HCT116 (cell line): ENCODE data around the gene LRRC10. TPM values are rescaled to one million over a fixed set of nuclear protein-coding genes. Genes with fewer than 3 reads are reported as not detected.

Experiments used
- ATAC-seq: fragments of 200-7000 bp; cut with Tn5 transposase; 2 replicates; pipeline ENCODE4 v1.9.1; 2020; ENCODE audit warnings: mild to moderate bottlenecking, moderate library complexity
- BruUV-seq: library from RNA; stranded (reverse); fragments of 400-500 nt; replicated peaks from 2 replicates; lab custom pipeline; 2021; lab: Mats Ljungman, UMichigan
- CTCF ChIA-PET: fragments of 300-600 bp; sonication (Branson Sonifier 250); formaldehyde crosslinking; loops from one replicate; lab custom pipeline; 2021; ENCODE audit warnings: antibody characterized with exemption; lab: Charles Lee
- POLR2A ChIA-PET: fragments of 300-600, 350-600 bp; sonication (Branson Sonifier 250); formaldehyde crosslinking; loops from one replicate; lab custom pipeline; 2021; ENCODE audit warnings: antibody characterized with exemption; lab: Charles Lee
- RAD21 ChIA-PET, 2 experiments: fragments of 300-600 bp; sonication (Branson Sonifier 250); formaldehyde crosslinking; loops; one replicate each; lab custom pipeline; 2023; ENCODE audit warnings: low total read pairs in 2 of 2; ENCODE audit not compliant: uncharacterized antibody in 2 of 2, unreplicated experiment in 2 of 2, low non-redundant PET in 1 of 2; lab: Charles Lee
- DNase-seq: peaks from one replicate; pipeline ENCODE4 v3.0.0-alpha.2; 2010; ENCODE audit warnings: low read depth, low spot score
- H2AFZ ChIP-seq: fragments of 200-600 bp; shearing (Covaris generic), sonication (generic); 2 replicates; pipeline ENCODE4 v1.6.1; 2017; ENCODE audit warnings: low read depth, mixed run types, mixed read lengths, antibody characterized with exemption, low read length; ENCODE audit not compliant: poor library complexity, severe bottlenecking
- H3K27ac ChIP-seq: 2 replicates; pipeline ENCODE4 v1.5.1; 2012; ENCODE audit warnings: low read depth, low read length
- H3K27me3 ChIP-seq: fragments of 200-600 bp; sonication (generic); 2 replicates; pipeline ENCODE4 v1.6.1; 2016; ENCODE audit warnings: mixed run types, low read length, mixed read lengths; ENCODE audit not compliant: insufficient read depth
- H3K36me3 ChIP-seq, 2 experiments: fragments of 200-500 bp in 1 of 2; fragments of 200-600 bp in 1 of 2; sonication (Bioruptor generic) in 1 of 2; sonication (generic) in 1 of 2; 2 replicates each; pipeline versions ENCODE4 v1.5.1 to v1.6.1; 2014 to 2016; ENCODE audit warnings: low read length in 2 of 2, inconsistent platforms in 1 of 2, mixed read lengths in 1 of 2, mixed run types in 1 of 2; ENCODE audit not compliant: insufficient read depth in 2 of 2, control insufficient read depth in 1 of 2
- H3K4me1 ChIP-seq, 2 experiments: fragments of 200-600 bp in 1 of 2; sonication (generic) in 1 of 2; 2 replicates each; pipeline versions ENCODE4 v1.5.1 to v1.6.1; 2012 to 2017; ENCODE audit warnings: low read length in 2 of 2, inconsistent platforms in 1 of 2, mild to moderate bottlenecking in 1 of 2, mixed read lengths in 1 of 2, mixed run types in 1 of 2, moderate library complexity in 1 of 2; ENCODE audit not compliant: insufficient read depth in 2 of 2, control insufficient read depth in 1 of 2
- H3K4me2 ChIP-seq: fragments of 200-600 bp; sonication (generic); 2 replicates; pipeline ENCODE4 v1.6.1; 2017; ENCODE audit warnings: mixed run types, low read length, mixed read lengths
- H3K4me3 ChIP-seq, 2 experiments: fragments of 200-600 bp in 1 of 2; sonication (generic) in 1 of 2; replicated peaks in 1 of 2; 2 replicates each; pipeline ENCODE4 v1.5.1; 2011 to 2016; ENCODE audit warnings: low read length in 2 of 2, control low read depth in 1 of 2, low read depth in 1 of 2, mild to moderate bottlenecking in 1 of 2, mixed read lengths in 1 of 2, mixed run types in 1 of 2
- H3K79me2 ChIP-seq: fragments of 200-600 bp; sonication (generic); 2 replicates; pipeline ENCODE4 v1.6.1; 2017; ENCODE audit warnings: mild to moderate bottlenecking, mixed run types, low read length, moderate library complexity, mixed read lengths; ENCODE audit not compliant: insufficient read depth
- H3K9ac ChIP-seq: fragments of 200-600 bp; sonication (generic); 2 replicates; pipeline ENCODE4 v1.6.1; 2016; ENCODE audit warnings: low read length, mixed read lengths
- H3K9me2 ChIP-seq: fragments of 200-600 bp; sonication (generic), shearing (Covaris generic); 2 replicates; pipeline ENCODE4 v1.6.1; 2017; ENCODE audit warnings: mixed run types, mild to moderate bottlenecking, moderate library complexity; ENCODE audit not compliant: insufficient read depth
- H3K9me3 ChIP-seq, 2 experiments: fragments of 200-500 bp in 1 of 2; fragments of 200-600 bp in 1 of 2; sonication (Bioruptor generic) in 1 of 2; sonication (generic) in 1 of 2; 2 replicates each; pipeline ENCODE4 v1.6.1; 2014 to 2017; ENCODE audit warnings: low read length in 2 of 2, mixed read lengths in 2 of 2, inconsistent platforms in 1 of 2, low read depth in 1 of 2, mild to moderate bottlenecking in 1 of 2, mixed run types in 1 of 2, moderate library complexity in 1 of 2; ENCODE audit not compliant: control insufficient read depth in 1 of 2, insufficient read depth in 1 of 2
- H4K20me1 ChIP-seq: fragments of 200-600 bp; sonication (generic), shearing (Covaris generic); 2 replicates; pipeline ENCODE4 v1.6.1; 2017; ENCODE audit warnings: mixed run types, mild to moderate bottlenecking, moderate library complexity; ENCODE audit not compliant: insufficient read depth
- CEBPB ChIP-seq: IDR thresholded peaks from 2 replicates; pipeline ENCODE4 v1.6.1; 2012; ENCODE audit warnings: low read depth
- CTCF ChIP-seq, 3 experiments: fragments of 200-600 bp in 1 of 3; sonication (generic) in 1 of 3; IDR thresholded peaks in 2 of 3; conservative IDR thresholded peaks in 1 of 3; 2 replicates each; pipeline ENCODE4 v1.5.1; 2012 to 2017; ENCODE audit warnings: low read depth in 2 of 3, low read length in 2 of 3, antibody characterized with exemption in 1 of 3, borderline replicate concordance in 1 of 3, control low read depth in 1 of 3, mild to moderate bottlenecking in 1 of 3, mixed read lengths in 1 of 3, mixed run types in 1 of 3, moderate library complexity in 1 of 3; ENCODE audit not compliant: insufficient read depth in 1 of 3
- POLR2A ChIP-seq: IDR thresholded peaks from 2 replicates; pipeline ENCODE4 v1.7.0; 2011; ENCODE audit warnings: borderline replicate concordance; ENCODE audit not compliant: insufficient read depth, insufficient read length; ENCODE audit errors: extremely low read depth
- RAD21 ChIP-seq: IDR thresholded peaks from 2 replicates; pipeline ENCODE4 v1.6.1; 2012; ENCODE audit warnings: low read depth, mild to moderate bottlenecking
- REST ChIP-seq: IDR thresholded peaks from 2 replicates; pipeline ENCODE4 v1.6.1; 2012; ENCODE audit warnings: low read depth
- SP1 ChIP-seq: IDR thresholded peaks from 2 replicates; pipeline ENCODE4 v1.6.1; 2012; ENCODE audit warnings: low read depth
- ZBTB33 ChIP-seq: IDR thresholded peaks from 2 replicates; pipeline ENCODE4 v1.6.1; 2011; ENCODE audit warnings: mild to moderate bottlenecking, low read length, moderate library complexity; ENCODE audit not compliant: insufficient replicate concordance; ENCODE audit errors: extremely low read depth
- intact Hi-C: fragments of 100-400 bp; cut with micrococcal nuclease; formaldehyde crosslinking; loops from 2 replicates; pipeline ENCODE4 v1.10.0; 2022
- total RNA-seq: library from RNA; stranded (reverse); gene quantifications from one replicate; pipeline ENCODE4 v1.2.1, GENCODE V29; 2021; ENCODE audit not compliant: unreplicated experiment

LRRC10 gene
- total RNA-seq, 1 experiment from 2014 or later = not detected

- TF ChIP-seq CTCF (IDR thresholded peaks at IDR 0.05 in 2 of 3, conservative IDR thresholded peaks at IDR 0.05 in 1 of 3; ENCODE audit: borderline replicate concordance in 1 of 3, insufficient read depth in 1 of 3, low read depth in 2 of 3, low read length in 2 of 3) (peak; percentile 80 to 93 (median 93); a peak in 5 of 6 replicates), POLR2A (no peak)
These were observed 28.8 kb upstream of the LRRC10 start (continued) for GRCh38 chr12:69639400-69640016.

- H2AFZ ChIP-seq = no peak overlapping the region
- H3K79me2 ChIP-seq = no peaks in the 10 kb centered on the region
- ChIA-PET CTCF (no interaction called here), POLR2A (no interaction called here), RAD21 (no interaction called here)
- no peak for TF ChIP-seq CEBPB
- TF ChIP-seq SP1 = no peak
- TF ChIP-seq RAD21 = no peak
- TF ChIP-seq ZBTB33 = no peak
- no peak for TF ChIP-seq REST
- TF ChIP-seq CTCF (IDR thresholded peaks at IDR 0.05 in 2 of 3, conservative IDR thresholded peaks at IDR 0.05 in 1 of 3; ENCODE audit: borderline replicate concordance in 1 of 3, insufficient read depth in 1 of 3, low read depth in 2 of 3, low read length in 2 of 3) = peak in 2 of 3 experiments; percentile 46 to 57; a peak in 4 of 6 replicates
- no peaks in the 10 kb centered on the region for H4K20me1 ChIP-seq
- peak; percentile 84 for ATAC-seq
- no peaks in the 10 kb centered on the region for H3K4me1 ChIP-seq
- H3K36me3 ChIP-seq = no peaks in the 10 kb centered on the region
- H3K9me2 ChIP-seq = no peaks in the 10 kb centered on the region
- H3K9me3 ChIP-seq = no peaks in the 10 kb centered on the region
- H3K9ac ChIP-seq = no peak overlapping the region
- no peak for DNase-seq
- H3K27ac ChIP-seq = no peak overlapping the region
- no peak overlapping the region for H3K4me3 ChIP-seq
- intact Hi-C loops = no loop called here
- no peak overlapping the region for H3K4me2 ChIP-seq
- BruUV-seq = no TSS peak
- no peaks in the 10 kb centered on the region for H3K27me3 ChIP-seq
These were observed 22.4 kb upstream of the LRRC10 start for GRCh38 chr12:69633061-69633460.
